H54 (cell line): ENCODE data around the gene CMC1.
"Not testable (repeated sequence)": the region's sequence is repeated elsewhere in the genome, so short reads cannot be mapped to it uniquely, and the experiment has no call there.

Source experiments
- DNase-seq: peaks from one replicate; pipeline ENCODE4 v3.0.0; 2011; ENCODE audit warnings: low spot score, mixed read lengths; ENCODE audit not compliant: insufficient read length
- FAIRE-seq: peaks from 3 replicates; lab custom pipeline; 2011; peaks lifted over from hg19 to GRCh38; lab: Jason Lieb, UNC
- POLR2A ChIP-seq: IDR thresholded peaks from 2 replicates; pipeline ENCODE4 v1.6.1; 2011; ENCODE audit warnings: low read depth, mild to moderate bottlenecking, low read length

CMC1 gene

DNA sequence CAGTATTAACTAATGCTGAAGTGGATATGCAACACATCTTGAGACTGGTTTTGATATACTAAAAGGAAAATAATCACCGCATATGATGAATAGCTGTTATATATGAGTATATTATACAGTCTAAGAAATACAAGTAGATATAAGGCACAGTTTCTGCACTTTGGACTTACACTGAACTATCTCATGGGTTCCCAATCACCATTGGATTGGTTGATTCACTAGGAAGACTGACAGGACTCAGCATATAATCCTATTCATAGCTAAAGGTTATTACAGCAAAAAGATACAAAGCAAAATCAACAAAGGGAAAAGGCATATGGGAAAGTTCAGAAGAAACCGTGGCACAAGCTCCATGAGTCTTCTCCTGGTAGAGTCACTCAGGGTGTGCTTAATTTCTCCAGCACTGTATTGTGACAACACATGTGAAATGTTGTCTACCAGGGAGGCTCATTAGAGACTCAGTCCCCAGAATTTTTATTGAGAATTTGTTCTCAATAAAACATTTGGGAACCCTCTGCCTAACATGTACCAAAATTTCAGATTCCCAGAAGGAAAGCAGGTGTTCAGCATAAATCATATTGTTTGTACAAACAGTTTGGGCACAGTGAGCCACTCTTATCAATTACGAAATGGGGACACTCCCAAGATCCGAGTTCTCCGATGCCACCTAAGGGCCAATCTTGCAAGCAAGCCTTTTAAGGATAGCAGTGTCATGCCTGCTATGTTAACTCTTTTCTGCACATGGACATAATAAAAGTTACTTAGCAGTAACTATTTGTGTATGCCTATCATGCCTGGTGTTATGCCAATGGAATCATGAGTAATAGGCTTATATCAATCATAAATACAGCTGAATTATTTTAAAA lies 26.8 kb downstream of the CMC1 start:
- FAIRE-seq (no peak), DNase-seq (no peak)
- no peak for TF ChIP-seq POLR2A

DNA sequence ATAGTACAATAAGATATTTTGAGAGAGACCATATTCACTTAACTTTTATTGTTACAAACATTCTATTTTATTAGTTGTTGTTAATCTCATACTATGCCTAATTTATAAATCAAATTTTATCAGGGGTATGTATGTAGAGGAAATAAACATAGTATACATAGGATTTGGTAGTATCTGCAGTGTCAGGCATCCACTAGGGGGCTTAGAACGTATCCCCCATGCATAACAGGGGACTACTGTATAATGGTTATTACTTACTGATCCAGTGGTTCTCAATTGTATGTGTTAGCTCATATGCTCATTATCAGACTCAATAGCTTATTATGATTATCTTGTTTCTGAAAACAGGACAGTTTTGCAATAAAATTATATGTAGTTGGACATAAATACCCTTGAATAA lies 27.6 kb downstream of the CMC1 start:
- DNase-seq: no peak
- FAIRE-seq: no peak
- TF ChIP-seq POLR2A: no peak

DNA sequence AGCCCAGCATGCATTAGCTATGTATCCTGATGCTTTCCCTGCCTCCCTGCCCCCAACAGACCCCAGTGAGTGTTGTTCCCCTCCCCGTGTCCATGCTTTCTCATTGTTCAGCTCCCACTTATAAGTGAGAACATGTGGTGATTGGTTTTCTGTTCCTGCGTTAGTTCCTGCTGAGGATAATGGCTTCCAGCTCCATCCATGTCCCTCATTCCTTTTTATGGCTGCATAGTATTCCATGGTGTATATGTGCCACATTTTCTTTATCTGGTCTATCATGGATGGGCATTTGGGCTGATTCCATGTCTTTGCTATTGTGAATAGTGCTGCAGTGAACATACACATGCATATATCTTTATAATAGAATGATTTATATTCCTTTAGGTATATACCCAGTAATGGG lies 28.5 kb downstream of the CMC1 start:
- DNase-seq, FAIRE-seq: not testable (repeated sequence)

DNA sequence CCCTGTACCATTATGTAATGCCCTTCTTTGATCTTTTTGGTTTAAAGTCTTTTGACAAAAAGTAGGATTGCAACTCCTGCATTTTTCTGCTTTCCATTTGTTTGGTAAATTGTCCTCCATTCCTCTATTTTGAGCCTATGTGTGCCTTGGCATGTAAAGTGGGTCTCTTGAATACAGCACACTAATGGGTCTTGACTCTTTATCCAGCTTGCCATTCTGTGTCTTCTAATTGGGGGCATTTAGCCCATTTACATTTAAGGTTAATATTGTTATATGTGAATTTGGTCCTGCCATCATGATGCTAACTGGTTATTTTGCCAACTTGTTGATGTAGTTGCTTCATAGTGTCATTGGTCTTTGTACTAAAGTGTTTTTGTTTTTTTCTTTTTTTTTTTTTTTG lies 32.4 kb downstream of the CMC1 start:
- TF ChIP-seq POLR2A: no peak
- no peak for FAIRE-seq
- no peak for DNase-seq

DNA sequence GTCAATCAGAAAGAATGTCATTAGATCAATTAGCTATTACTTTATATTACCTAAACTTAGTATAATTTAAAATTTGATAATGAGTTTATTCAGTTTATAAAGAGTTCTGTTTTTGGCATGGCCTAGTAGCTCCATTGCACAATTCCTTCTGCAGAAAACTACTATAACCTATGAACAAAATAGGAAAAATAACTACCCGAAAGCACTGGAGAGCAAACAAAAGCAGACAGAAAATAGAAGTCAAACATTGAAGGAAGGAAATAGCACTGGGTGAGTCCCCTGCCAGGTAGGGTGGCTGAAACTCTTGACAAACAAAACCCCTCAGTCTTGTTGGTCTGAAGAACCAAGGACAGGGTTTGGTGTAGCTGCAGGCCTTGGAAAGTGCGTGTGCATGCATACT lies 37.5 kb downstream of the CMC1 start:
- FAIRE-seq: no peak
- no peak for TF ChIP-seq POLR2A
- no peak for DNase-seq

DNA sequence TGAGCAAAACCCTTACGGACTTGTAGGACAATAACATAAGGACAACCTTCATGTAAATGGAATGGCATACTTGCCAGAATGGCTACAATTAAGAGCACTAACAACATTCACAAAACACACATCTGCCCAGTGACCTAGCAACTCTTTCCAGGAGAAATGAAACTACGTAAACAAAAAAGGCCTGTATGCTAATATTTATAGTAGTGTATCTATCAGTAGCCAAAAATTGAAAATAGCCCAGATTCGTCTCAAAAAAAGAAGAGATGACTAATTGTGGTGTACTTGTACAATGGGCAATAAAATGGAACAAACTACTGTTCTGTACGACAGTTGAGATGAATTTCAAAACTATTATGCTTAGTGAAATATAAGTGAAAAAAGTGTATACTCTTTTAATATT lies 38.4 kb downstream of the CMC1 start:
- no peak for DNase-seq
- FAIRE-seq: no peak
- no peak for TF ChIP-seq POLR2A

DNA sequence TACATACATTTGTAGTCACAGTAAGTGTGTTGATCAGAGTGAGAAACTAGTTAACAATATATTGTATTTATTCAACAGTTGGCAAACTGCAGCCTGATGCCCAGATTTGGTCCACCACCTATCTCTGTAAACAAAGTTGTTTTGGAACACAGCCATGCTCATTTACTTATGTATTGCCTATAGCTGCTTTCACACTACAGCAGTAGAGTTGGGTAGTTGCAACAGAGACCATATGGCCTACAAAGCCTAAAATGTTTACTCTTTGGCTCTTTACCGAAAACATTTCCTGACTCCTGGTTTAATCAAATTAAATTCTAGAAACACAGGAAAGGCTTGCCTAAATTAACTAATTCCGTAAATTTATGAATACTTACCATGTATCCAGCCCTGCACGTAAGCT lies 39.4 kb downstream of the CMC1 start:
- FAIRE-seq (no peak), DNase-seq (no peak)
- TF ChIP-seq POLR2A: no peak

DNA sequence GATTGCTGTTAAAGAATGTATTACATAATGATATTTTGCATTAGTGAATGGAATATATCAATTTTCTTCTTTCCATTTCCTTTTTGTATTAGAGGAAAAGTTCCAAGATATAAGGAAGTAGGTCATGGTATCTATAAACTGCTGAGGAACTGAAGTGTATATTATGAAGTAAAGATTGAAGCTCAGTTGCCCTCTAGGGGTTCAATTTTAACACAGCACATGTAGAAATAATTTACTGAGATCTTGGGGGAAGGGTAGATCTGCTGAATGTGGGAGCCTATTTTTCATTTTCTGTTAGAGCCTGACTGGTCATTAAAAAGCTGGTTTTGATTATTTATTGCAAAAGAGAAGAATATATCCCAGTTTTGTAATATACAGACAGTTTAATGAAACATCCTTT lies 45.2 kb downstream of the CMC1 start:
- FAIRE-seq: peak; percentile 71
- no peak for TF ChIP-seq POLR2A
- DNase-seq: no peak

DNA sequence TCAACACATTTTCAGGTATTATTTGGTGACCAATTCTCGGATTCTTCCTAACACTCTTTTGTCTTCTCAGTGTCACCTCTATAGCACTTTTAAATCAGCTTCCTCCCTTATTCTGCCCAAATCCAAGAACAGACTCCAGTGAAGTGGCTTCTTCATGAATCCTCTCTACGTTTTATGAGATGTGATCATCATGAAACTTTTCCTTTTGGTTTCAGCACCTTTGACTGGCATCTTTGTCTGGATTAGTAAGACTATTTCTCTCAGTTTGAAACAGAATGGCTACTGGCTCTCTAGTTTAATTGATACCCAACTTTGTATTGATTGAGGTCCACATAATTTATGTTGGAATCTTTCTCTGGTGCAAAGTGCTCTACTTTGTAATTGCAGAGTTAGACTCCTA lies 45.6 kb downstream of the CMC1 start:
- no peak for FAIRE-seq
- no peak for DNase-seq
- TF ChIP-seq POLR2A: no peak

DNA sequence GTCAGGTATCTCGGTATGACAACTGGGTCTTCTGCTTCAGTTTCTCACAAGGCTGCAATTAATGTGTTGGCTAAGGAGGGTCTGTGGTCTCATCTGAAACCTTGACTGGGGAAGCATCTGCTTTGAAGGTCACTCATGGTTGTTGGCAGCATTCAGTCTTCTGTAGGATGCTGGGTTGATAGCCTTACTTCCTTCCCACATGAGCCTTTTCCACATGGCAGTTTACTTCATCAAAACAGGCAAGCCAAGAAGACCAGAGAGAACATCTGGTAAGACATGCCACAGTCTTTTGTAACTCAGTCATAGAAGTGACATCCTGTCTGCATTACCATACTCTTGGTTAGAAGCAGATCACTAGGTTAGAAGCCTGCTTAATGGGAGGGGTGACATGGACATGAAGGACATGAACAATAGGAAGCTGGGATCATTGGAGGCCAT lies 49.5 kb downstream of the CMC1 start:
- TF ChIP-seq POLR2A: no peak
- peak; percentile 30 for FAIRE-seq

DNA sequence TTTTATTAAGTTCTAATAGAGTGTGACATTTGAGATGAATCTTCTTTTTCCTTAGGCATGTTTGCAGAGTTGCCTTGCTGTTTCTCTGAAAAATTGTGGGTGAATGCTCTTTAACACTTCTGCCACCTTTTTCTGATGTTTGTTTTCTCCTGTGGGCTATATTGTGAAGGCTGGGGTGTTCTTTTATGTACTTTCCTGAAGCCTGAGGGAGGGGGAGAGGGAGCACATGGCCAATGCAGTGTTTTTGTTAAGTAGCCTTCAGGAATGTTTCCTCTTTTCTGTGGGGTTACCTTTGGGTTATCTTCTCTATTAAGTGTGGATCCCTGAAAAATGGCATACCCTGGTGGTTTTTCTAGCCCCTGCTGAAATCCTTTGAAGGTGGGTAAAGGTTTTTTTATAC lies 50.2 kb downstream of the CMC1 start:
- FAIRE-seq: no peak

More for the DNA sequence above, 49.5 kb downstream of the CMC1 start:
- no peak for DNase-seq

DNA sequence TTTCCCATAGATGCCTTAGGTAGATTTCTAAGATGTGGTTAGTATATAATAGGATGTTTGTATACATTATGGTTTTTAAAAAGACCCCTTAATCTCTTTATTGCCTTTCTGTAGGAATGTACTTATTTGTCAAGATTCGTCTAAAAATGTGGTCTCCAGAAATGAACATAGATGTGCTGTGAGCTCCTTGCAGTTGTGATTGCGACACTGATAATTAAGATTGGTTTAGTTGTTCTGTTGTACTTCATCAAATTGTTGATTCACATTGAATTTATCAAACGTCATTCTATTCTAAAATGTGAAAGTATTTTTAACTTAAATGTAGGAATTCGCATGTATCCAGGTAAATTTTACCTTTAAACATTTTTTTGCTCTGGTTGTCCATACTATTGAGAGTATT lies 51.2 kb downstream of the CMC1 start:
- no peak for TF ChIP-seq POLR2A

More for the DNA sequence above, 50.2 kb downstream of the CMC1 start:
- DNase-seq: no peak
- TF ChIP-seq POLR2A: no peak

DNA sequence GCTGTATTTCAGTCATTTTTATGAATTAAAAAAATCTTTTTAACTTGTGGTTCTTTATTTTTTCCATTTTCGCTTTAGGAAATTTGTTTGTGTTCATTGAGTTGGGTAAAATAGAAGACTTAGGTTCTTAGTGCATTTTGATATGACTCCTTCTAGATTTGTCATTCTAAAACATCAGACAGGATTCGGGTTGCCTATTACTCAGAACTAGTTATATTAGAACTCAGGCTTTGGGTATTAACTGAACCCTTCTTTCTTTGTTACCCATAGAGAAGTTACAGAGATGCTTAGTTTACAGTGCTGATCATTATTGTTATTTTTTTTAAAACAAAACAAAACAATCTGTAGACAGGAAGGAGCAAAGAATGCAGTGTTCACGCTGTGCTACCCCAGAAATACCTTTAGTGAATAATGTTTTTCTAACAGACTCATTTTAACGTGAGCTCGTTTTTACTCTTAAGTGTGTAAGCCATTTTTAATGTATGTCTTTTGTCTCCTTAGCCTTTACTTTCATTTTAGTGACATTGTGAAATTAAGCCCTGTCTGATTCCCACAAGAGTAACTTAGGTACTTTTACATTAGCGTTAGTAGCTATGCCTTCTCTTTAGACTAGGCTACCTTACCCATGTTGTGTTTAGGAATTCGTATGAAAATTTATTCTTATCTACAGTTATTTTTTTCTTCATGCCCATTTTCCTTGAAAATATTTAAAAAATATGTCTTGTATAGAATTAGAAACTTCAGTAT lies 53.4 kb downstream of the CMC1 start:
- DNase-seq (no peak), FAIRE-seq (peak; percentile 15)
- TF ChIP-seq POLR2A: no peak

More for the DNA sequence above, 51.2 kb downstream of the CMC1 start:
- no peak for FAIRE-seq
- DNase-seq: no peak

DNA sequence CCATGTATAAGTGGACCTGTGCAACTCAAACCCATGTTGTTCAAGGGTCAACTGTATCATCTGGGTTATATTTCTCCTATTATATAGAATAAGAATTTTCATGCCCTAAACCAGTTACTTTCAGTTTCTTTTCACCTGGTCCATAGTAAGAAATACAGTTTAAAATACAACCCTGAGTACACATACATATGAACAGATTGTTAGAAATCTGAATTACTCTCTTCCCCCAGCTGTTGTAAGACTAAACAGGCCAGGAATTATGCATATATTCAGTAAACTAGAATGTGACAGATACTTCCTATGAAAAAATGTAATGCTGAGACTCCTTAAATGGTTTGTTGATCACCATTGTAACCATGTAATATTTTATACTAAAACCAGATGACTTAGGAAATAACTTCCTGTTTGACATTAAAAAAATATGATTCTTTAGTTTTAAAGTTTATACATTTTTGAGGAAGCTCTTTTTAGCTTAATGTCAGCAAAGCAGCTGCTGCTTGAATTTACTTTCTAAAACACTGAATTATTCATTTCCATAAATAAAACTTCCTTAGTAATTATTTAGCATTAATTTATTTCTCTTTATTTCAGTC lies 54.6 kb downstream of the CMC1 start:
- FAIRE-seq: no peak
- DNase-seq: no peak
- no peak for TF ChIP-seq POLR2A
